ENCODE measurements around the gene NMB.

DNA sequence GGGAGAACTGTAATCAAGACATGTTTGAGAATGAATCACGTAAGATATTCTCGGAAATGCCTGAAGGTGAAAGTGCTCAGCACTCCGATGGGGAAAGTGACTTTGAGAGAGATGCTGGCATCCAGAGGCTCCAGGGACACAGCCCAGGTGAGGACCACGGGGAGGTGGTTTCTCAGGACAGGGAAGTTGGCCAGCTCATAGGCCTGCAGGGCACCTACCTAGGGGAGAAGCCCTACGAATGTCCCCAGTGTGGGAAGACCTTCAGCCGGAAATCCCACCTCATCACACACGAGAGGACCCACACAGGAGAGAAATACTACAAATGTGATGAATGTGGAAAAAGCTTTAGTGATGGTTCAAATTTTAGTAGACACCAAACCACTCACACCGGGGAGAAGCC lies 37.4 kb downstream of the NMB start:
- TF ChIP-seq POLR2A (IDR thresholded peaks at IDR 0.05; ENCODE audit: low read length) (no peak), GATA1 (IDR thresholded peaks at IDR 0.05; ENCODE audit: low read depth, low read length) (no peak)
